K562 (cell line): ENCODE measurements around the gene LCE1F. TPM values are rescaled to one million over a fixed set of nuclear protein-coding genes. Genes with fewer than 3 reads are reported as not detected.

ENCODE experiments used
- ATAC-seq: fragments of 200-7000 bp; cut with Tn5 transposase; 3 replicates; pipeline ENCODE4 v1.9.1; 2020; ENCODE audit warnings: moderate library complexity
- BruUV-seq: library from RNA; stranded (reverse); fragments of 400-500 nt; replicated peaks from 2 replicates; lab custom pipeline; 2021; lab: Mats Ljungman, UMichigan
- CTCF ChIA-PET: fragments of 300-600 bp; formaldehyde crosslinking; extraction: SDS; loops from one replicate; lab custom pipeline; 2021; ENCODE audit warnings: low intra/inter-chr PET ratio; lab: Yijun Ruan, JAX
- POLR2A ChIA-PET: fragments of 300-600, 350-650 bp; sonication (Branson Sonifier 250); formaldehyde crosslinking; extraction: SDS; loops from one replicate; lab custom pipeline; 2021; ENCODE audit warnings: antibody characterized with exemption, inconsistent platforms; lab: Yijun Ruan, JAX
- DNase-seq, 4 experiments: peaks; one replicate each; pipeline versions ENCODE4 v3.0.0 to v3.0.0-alpha.2; 2011 to 2018; ENCODE audit warnings: low spot score in 3 of 4, mixed read lengths in 3 of 4; ENCODE audit errors: extremely low read depth in 1 of 4
- FAIRE-seq: peaks from 2 replicates; lab custom pipeline; 2011; peaks lifted over from hg19 to GRCh38; lab: Jason Lieb, UNC
- H2AFZ ChIP-seq: 2 replicates; pipeline ENCODE4 v1.6.0; 2011; ENCODE audit warnings: low read depth, low read length, control low read depth, inconsistent platforms
- H3K27ac ChIP-seq: fragments of 200-600 bp; 3 replicates; pipeline ENCODE4 v1.8.0; 2011; ENCODE audit warnings: low read depth, mild to moderate bottlenecking, control low read depth, inconsistent platforms, low read length, moderate library complexity, mixed read lengths; ENCODE audit errors: extremely low read depth
- H3K27me3 ChIP-seq, 2 experiments: fragments of 300-600 bp in 1 of 2; 2 replicates in 1 of 2; 3 replicates in 1 of 2; pipeline versions ENCODE4 v1.6.0 to v1.8.0; 2011; ENCODE audit warnings: inconsistent platforms in 2 of 2, low read length in 2 of 2, mild to moderate bottlenecking in 1 of 2, mixed read lengths in 1 of 2, moderate library complexity in 1 of 2; ENCODE audit not compliant: control insufficient read depth in 2 of 2, insufficient read depth in 2 of 2
- H3K36me3 ChIP-seq: fragments of 300-600 bp; 3 replicates; pipeline ENCODE4 v1.8.0; 2011; ENCODE audit warnings: mild to moderate bottlenecking, low read length, inconsistent platforms; ENCODE audit not compliant: control insufficient read depth, insufficient read depth
- H3K4me1 ChIP-seq, 2 experiments: fragments of 200-600 bp in 1 of 2; replicated peaks in 1 of 2; 2 replicates in 1 of 2; 3 replicates in 1 of 2; pipeline versions ENCODE4 v1.5.1 to v1.8.0; 2011; ENCODE audit warnings: inconsistent platforms in 2 of 2, low read length in 2 of 2, mild to moderate bottlenecking in 1 of 2, mixed read lengths in 1 of 2, moderate library complexity in 1 of 2; ENCODE audit not compliant: control insufficient read depth in 2 of 2, insufficient read depth in 2 of 2
- H3K4me2 ChIP-seq: 2 replicates; pipeline ENCODE4 v1.6.1; 2011; ENCODE audit warnings: low read length, control low read depth, inconsistent platforms, mixed read lengths; ENCODE audit not compliant: insufficient read depth
- H3K4me3 ChIP-seq: fragments of 200-600 bp; sonication (generic), shearing (Covaris generic); 2 replicates; pipeline ENCODE4 v1.5.1; 2016; ENCODE audit warnings: control low read depth, inconsistent platforms
- H3K79me2 ChIP-seq: fragments of 200-600 bp; 3 replicates; pipeline ENCODE4 v1.8.0; 2011; ENCODE audit warnings: low read length, inconsistent platforms; ENCODE audit not compliant: control insufficient read depth, insufficient read depth
- H3K9ac ChIP-seq, 2 experiments: 2 replicates each; pipeline versions ENCODE4 v1.6.0 to v1.6.1; 2011; ENCODE audit warnings: low read depth in 2 of 2, low read length in 2 of 2, control low read depth in 1 of 2, inconsistent platforms in 1 of 2, mild to moderate bottlenecking in 1 of 2, mixed read lengths in 1 of 2; ENCODE audit not compliant: insufficient read depth in 1 of 2
- H3K9me1 ChIP-seq: one replicate; pipeline ENCODE4 v1.6.0; 2011; ENCODE audit warnings: inconsistent platforms, mild to moderate bottlenecking, low read length, moderate library complexity; ENCODE audit not compliant: control insufficient read depth, insufficient read depth
- H3K9me3 ChIP-seq: replicated peaks from 2 replicates; pipeline ENCODE4 v1.5.1; 2011; ENCODE audit warnings: low read depth, low read length, inconsistent platforms; ENCODE audit not compliant: control insufficient read depth, insufficient read depth
- H4K20me1 ChIP-seq: replicated peaks from 2 replicates; pipeline ENCODE4 v1.6.1; 2011; ENCODE audit warnings: low read length, inconsistent platforms, mixed read lengths; ENCODE audit not compliant: control insufficient read depth, insufficient read depth
- CHD1 ChIP-seq: fragments of 200-600 bp; sonication (generic); IDR thresholded peaks from one replicate; pipeline ENCODE4 v1.6.1; 2012; ENCODE audit warnings: mild to moderate bottlenecking, moderate library complexity, low read length, inconsistent platforms
- DACH1 ChIP-seq: fragments of 450-650 bp; IDR thresholded peaks from 2 replicates; pipeline ENCODE4 v1.6.1; 2018; ENCODE audit not compliant: partially characterized antibody
- DNMT1 ChIP-seq: fragments of 450-650 bp; IDR thresholded peaks from 2 replicates; pipeline ENCODE4 v1.6.1; 2016; ENCODE audit warnings: antibody characterized with exemption, mild to moderate bottlenecking
- ETS2 ChIP-seq: IDR thresholded peaks from 2 replicates; pipeline ENCODE4 v1.6.1; 2016; ENCODE audit warnings: borderline replicate concordance, missing genetic modification characterization, mild to moderate bottlenecking, moderate library complexity, missing compliant biosample characterization; ENCODE audit not compliant: poor library complexity, severe bottlenecking
- LCOR ChIP-seq: sonication (generic); formaldehyde crosslinking; IDR thresholded peaks from 2 replicates; pipeline ENCODE4 v1.8.0; 2022; ENCODE audit warnings: mild to moderate bottlenecking, missing genetic modification reagents
- NCOR1 ChIP-seq: fragments of 450-650 bp; IDR thresholded peaks from 2 replicates; pipeline ENCODE4 v1.6.1; 2016; ENCODE audit warnings: mild to moderate bottlenecking, moderate library complexity
- PHF20 ChIP-seq: fragments of 450-650 bp; IDR thresholded peaks from 2 replicates; pipeline ENCODE4 v1.6.1; 2018; ENCODE audit not compliant: partially characterized antibody
- RBM17 ChIP-seq: fragments of 200-400 bp; formaldehyde crosslinking; IDR thresholded peaks from 2 replicates; pipeline ENCODE4 v1.6.1; 2017; ENCODE audit warnings: low read depth, mild to moderate bottlenecking, low read length, borderline replicate concordance
- SIX5 ChIP-seq, 2 experiments: IDR thresholded peaks; 2 replicates each; pipeline ENCODE4 v1.6.1; 2011; ENCODE audit warnings: low read length in 2 of 2, borderline replicate concordance in 1 of 2, low read depth in 1 of 2, mild to moderate bottlenecking in 1 of 2, moderate library complexity in 1 of 2; ENCODE audit not compliant: insufficient read depth in 1 of 2
- TAF15 ChIP-seq: fragments of 200-400 bp; formaldehyde crosslinking; IDR thresholded peaks from 2 replicates; pipeline ENCODE4 v1.6.1; 2017; ENCODE audit warnings: mild to moderate bottlenecking, low read depth, low read length, moderate library complexity
- TCF15 ChIP-seq: fragments of 250-450 bp; sonication (Bioruptor Pico); IDR thresholded peaks from 2 replicates; pipeline ENCODE4 v1.8.0; 2022; ENCODE audit warnings: moderate library complexity, mild to moderate bottlenecking, inconsistent platforms
- ZNF282 ChIP-seq: sonication (generic); formaldehyde crosslinking; IDR thresholded peaks from 2 replicates; pipeline ENCODE4 v1.8.1; 2023; ENCODE audit warnings: missing genetic modification reagents
- ZNF354B ChIP-seq: fragments of 250-450 bp; sonication (Bioruptor Pico); IDR thresholded peaks from 2 replicates; pipeline ENCODE4 v1.4.0; 2020
- ZNF644 ChIP-seq: fragments of 200-800 bp; sonication (Bioruptor generic); IDR thresholded peaks from 2 replicates; pipeline ENCODE4 v1.6.1; 2016; ENCODE audit warnings: low read depth, missing genetic modification characterization, missing compliant biosample characterization
- WGBS: fragments of 100-300 bp; shearing (Covaris generic); methylation state at CpG from one replicate; pipeline ENCODE4 v1.1.6; 2016; ENCODE audit warnings: low coverage, mixed read lengths; ENCODE audit not compliant: insufficient coverage; ENCODE audit errors: missing lambda C conversion rate; 5-methylcytosine and 5-hydroxymethylcytosine counted together
- in situ Hi-C: fragments of 300-500 bp; cut with MboI; formaldehyde crosslinking; loops from 4 replicates; pipeline ENCODE4 v1.15.0; 2018; ENCODE audit warnings: inconsistent platforms, mixed read lengths
- intact Hi-C: fragments of 100-400 bp; cut with micrococcal nuclease; formaldehyde crosslinking; loops from 2 replicates; pipeline ENCODE4 v1.14.2; 2022
- polyA plus RNA-seq, 8 experiments: library from polyadenylated mRNA; depleted of rRNA in 4 of 8; stranded (reverse) in 5 of 8; unstranded in 3 of 8; fragments of >200 nt; fragmentation: Nextera tagmentation in 2 of 8; fragmentation: Illumina TruSeq in 1 of 8; extraction: Ambion mirVana in 2 of 8; extraction: Trizol in 1 of 8; gene quantifications; 2 replicates each; pipeline versions ENCODE4 v1.2.1 to v1.2.3, GENCODE V29; 2011 to 2014; ENCODE audit warnings: inconsistent platforms in 1 of 8, missing spikeins in 1 of 8
- total RNA-seq, 7 experiments: library from RNA; depleted of rRNA in 6 of 7; stranded (reverse); fragments of >200 nt in 6 of 7; fragmentation: Illumina TruSeq in 2 of 7; extraction: Trizol in 2 of 7; gene quantifications; 2 replicates each; pipeline versions ENCODE4 v1.2.1 to v1.2.3, GENCODE V29; 2011 to 2021; ENCODE audit warnings: low replicate concordance in 1 of 7

LCE1F gene
- total and polyA plus RNA-seq, 9 of the 15 experiments (the other 6 are each of a cell fraction or from before 2014, with no cell fraction given), result not detected

- H3K4me2 ChIP-seq, result no peak overlapping the region
- no peaks in the 10 kb centered on the region for H3K9me3 ChIP-seq
- POLR2A ChIA-PET, result no interaction called here
- H3K27ac ChIP-seq, result no peak overlapping the region
- FAIRE-seq (no peak), DNase-seq (no peak), ATAC-seq (no peak)
- no peaks in the 10 kb centered on the region for H3K36me3 ChIP-seq
- in situ Hi-C loops, result no loop called here
- H3K79me2 ChIP-seq, result no peaks in the 10 kb centered on the region
- no peak overlapping the region for H3K9ac ChIP-seq
- CTCF ChIA-PET, result interaction anchor here (0.6 kb wide), 1 partner anchor 129 kb away, joined by 3 read pairs; no protein-coding TSS in a partner anchor
- 3% methylated on average over 2 of the region's 2 CpGs for WGBS
- H3K9me1 ChIP-seq, result no peaks in the 10 kb centered on the region
- BruUV-seq, result no TSS peak
- no peak overlapping the region for H3K4me3 ChIP-seq
- intact Hi-C loops, result no loop called here
- TF ChIP-seq LCOR (CRISPR knock-in tag) (no peak), ZNF354B (CRISPR knock-in tag) (no peak), NCOR1 (no peak), DNMT1 (no peak), TAF15 (no peak), RBM17 (no peak), ETS2 (tag) (no peak), SIX5 (IDR thresholded peaks at IDR 0.05; ENCODE audit: borderline replicate concordance in 1 of 2, insufficient read depth in 1 of 2, low read depth in 1 of 2, low read length in 2 of 2) (no peak), DACH1 (no peak), TCF15 (CRISPR knock-in tag) (no peak), ZNF644 (tag) (no peak), ZNF282 (CRISPR knock-in tag) (no peak), CHD1 (no peak), PHF20 (no peak)
- H3K4me1 ChIP-seq, result no peaks in the 10 kb centered on the region
- H4K20me1 ChIP-seq, result no peaks in the 10 kb centered on the region
- no peak overlapping the region for H2AFZ ChIP-seq
- no peaks in the 10 kb centered on the region for H3K27me3 ChIP-seq
Measured at GRCh38 chr1:152783095-152783494, 8.2 kb downstream of the LCE1F start.
